CD14-positive monocyte (primary cell): Measurements from ENCODE around the gene BCKDHB. TPM values are rescaled to one million over a fixed set of nuclear protein-coding genes. Genes with fewer than 3 reads are reported as not detected.

Experiments
- DNase-seq, 3 donors: peaks; one replicate each; pipeline ENCODE4 v3.0.0-alpha.2; 2011 to 2022
- H2AFZ ChIP-seq: 2 replicates; pipeline ENCODE4 v1.6.0; 2012; ENCODE audit warnings: mild to moderate bottlenecking, low read depth, low read length, inconsistent platforms; ENCODE audit not compliant: insufficient read depth, poor library complexity, severe bottlenecking
- H3K27ac ChIP-seq, 2 donors: 1 replicate in 1 of 2; 2 replicates in 1 of 2; pipeline ENCODE4 v1.5.1; 2012 to 2013; ENCODE audit warnings: low read length in 2 of 2, control low read depth in 1 of 2, inconsistent platforms in 1 of 2, low read depth in 1 of 2, mild to moderate bottlenecking in 1 of 2
- H3K27me3 ChIP-seq, 2 donors: one replicate each; pipeline versions ENCODE4 v1.6.0 to v1.6.1; 2011 to 2013; ENCODE audit warnings: low read length in 2 of 2; ENCODE audit not compliant: control insufficient read depth in 2 of 2, insufficient read depth in 2 of 2
- H3K36me3 ChIP-seq, 2 donors: replicated peaks in 1 of 2; 1 replicate in 1 of 2; 2 replicates in 1 of 2; pipeline versions ENCODE4 v1.5.1 to v1.6.1; 2012 to 2013; ENCODE audit warnings: low read length in 2 of 2, control low read depth in 1 of 2, inconsistent platforms in 1 of 2, mild to moderate bottlenecking in 1 of 2; ENCODE audit not compliant: insufficient read depth in 2 of 2, control insufficient read depth in 1 of 2
- H3K4me1 ChIP-seq, 2 donors: 1 replicate in 1 of 2; 2 replicates in 1 of 2; pipeline versions ENCODE4 v1.5.1 to v1.6.1; 2012 to 2013; ENCODE audit warnings: low read length in 2 of 2, control low read depth in 1 of 2, inconsistent platforms in 1 of 2, mild to moderate bottlenecking in 1 of 2, moderate library complexity in 1 of 2; ENCODE audit not compliant: insufficient read depth in 2 of 2, control insufficient read depth in 1 of 2
- H3K4me2 ChIP-seq: replicated peaks from 2 replicates; pipeline ENCODE3; 2012; ENCODE audit warnings: low read length, moderate library complexity, mild to moderate bottlenecking; ENCODE audit not compliant: poor library complexity, severe bottlenecking; ENCODE audit errors: extremely low read depth
- H3K4me3 ChIP-seq, 3 experiments: fragments of 200-600 bp in 1 of 3; sonication (generic) in 1 of 3; replicated peaks in 1 of 3; 1 replicate in 2 of 3; 2 replicates in 1 of 3; pipeline ENCODE4 v1.5.1; 2011 to 2013; ENCODE audit warnings: low read length in 3 of 3, mild to moderate bottlenecking in 3 of 3, control low read depth in 2 of 3, low read depth in 2 of 3, inconsistent platforms in 1 of 3, moderate library complexity in 1 of 3
- H3K79me2 ChIP-seq: 2 replicates; pipeline ENCODE4 v1.6.0; 2012; ENCODE audit warnings: mild to moderate bottlenecking, control low read depth, inconsistent platforms, low read length, moderate library complexity; ENCODE audit not compliant: insufficient read depth
- H3K9ac ChIP-seq: 2 replicates; pipeline ENCODE4 v1.6.0; 2017; ENCODE audit warnings: low read length, mild to moderate bottlenecking; ENCODE audit not compliant: insufficient read depth, poor library complexity, severe bottlenecking
- H3K9me3 ChIP-seq, 2 donors: replicated peaks in 1 of 2; 1 replicate in 1 of 2; 2 replicates in 1 of 2; pipeline versions ENCODE4 v1.5.1 to v1.6.1; 2012 to 2013; ENCODE audit warnings: low read length in 2 of 2, control low read depth in 1 of 2; ENCODE audit not compliant: control insufficient read depth in 1 of 2, insufficient read depth in 1 of 2
- H4K20me1 ChIP-seq: 2 replicates; pipeline ENCODE4 v1.6.0; 2012; ENCODE audit warnings: mild to moderate bottlenecking, low read length, control low read depth, moderate library complexity; ENCODE audit not compliant: insufficient read depth
- H3K27ac Mint-ChIP-seq, 7 donors: one replicate each; pipeline ENCODE4 v1.8.0; 2020; ENCODE audit warnings: mild to moderate bottlenecking in 7 of 7, mixed read lengths in 7 of 7, moderate library complexity in 6 of 7, inconsistent platforms in 2 of 7
- H3K27me3 Mint-ChIP-seq, 3 donors: one replicate each; pipeline ENCODE4 v1.8.0; 2021 to 2022; ENCODE audit warnings: low read depth in 3 of 3, mild to moderate bottlenecking in 3 of 3, mixed read lengths in 3 of 3, moderate library complexity in 3 of 3, inconsistent platforms in 1 of 3
- H3K36me3 Mint-ChIP-seq, 2 donors: one replicate each; pipeline ENCODE4 v1.8.0; 2020; ENCODE audit warnings: mixed read lengths in 2 of 2, inconsistent platforms in 1 of 2, mild to moderate bottlenecking in 1 of 2
- H3K4me1 Mint-ChIP-seq: one replicate; pipeline ENCODE4 v1.8.0; 2020; ENCODE audit warnings: mild to moderate bottlenecking, mixed read lengths
- H3K4me3 Mint-ChIP-seq, 2 donors: one replicate each; pipeline ENCODE4 v1.8.0; 2020; ENCODE audit warnings: mild to moderate bottlenecking in 2 of 2, mixed read lengths in 2 of 2, moderate library complexity in 1 of 2
- H3K9me3 Mint-ChIP-seq, 7 donors: one replicate each; pipeline ENCODE4 v1.8.0; 2020 to 2022; ENCODE audit warnings: mixed read lengths in 7 of 7, mild to moderate bottlenecking in 6 of 7, moderate library complexity in 6 of 7, inconsistent platforms in 2 of 7
- CTCF ChIP-seq: fragments of 200-600 bp; IDR thresholded peaks from one replicate; pipeline ENCODE4 v1.8.0; 2022; ENCODE audit warnings: antibody characterized with exemption, mild to moderate bottlenecking
- WGBS: methylation state at CpG from one replicate; pipeline ENCODE4 v1.1.5; 2013; ENCODE audit warnings: missing lambda C conversion rate; ENCODE audit not compliant: insufficient coverage; 5-methylcytosine and 5-hydroxymethylcytosine counted together
- intact Hi-C, 2 donors: fragments of 100-400 bp; cut with micrococcal nuclease; formaldehyde crosslinking; loops; one replicate each; pipeline versions ENCODE4 v1.15.0 to v1.15.1; 2023
- polyA plus RNA-seq, 3 donors: library from polyadenylated mRNA; depleted of rRNA in 1 of 3; unstranded in 2 of 3; stranded (reverse) in 1 of 3; fragments of 300-500 nt in 2 of 3; fragments of >200 nt in 1 of 3; fragmentation: Illumina TruSeq in 2 of 3; gene quantifications; 1 replicate in 2 of 3; 2 replicates in 1 of 3; pipeline ENCODE4 v1.2.3, GENCODE V29; 2012 to 2021

BCKDHB gene
- polyA plus RNA-seq, 3 donors: 1.8 to 4.6 (median 4.0) TPM

GRCh38 chr6:80325742-80326141, 219.3 kb downstream of the BCKDHB start:
- peaks cover 0 to 2% (median 0%) of the 10 kb centered on the region in 7 donors for H3K9me3 Mint-ChIP-seq
- H3K36me3 Mint-ChIP-seq: no peaks in the 10 kb centered on the region
- H3K27ac ChIP-seq: no peak overlapping the region
- H3K4me3 ChIP-seq: no peak overlapping the region
- H3K79me2 ChIP-seq: no peaks in the 10 kb centered on the region
- H3K4me1 Mint-ChIP-seq: no peaks in the 10 kb centered on the region
- no peak overlapping the region for H3K27ac Mint-ChIP-seq
- no peaks in the 10 kb centered on the region for H3K4me1 ChIP-seq
- intact Hi-C loops: no loop called here
- no peaks in the 10 kb centered on the region for H3K9me3 ChIP-seq
- no peak for DNase-seq
- no peak overlapping the region for H3K4me2 ChIP-seq
- no peak overlapping the region for H2AFZ ChIP-seq
- H3K36me3 ChIP-seq: no peaks in the 10 kb centered on the region
- WGBS: no CpG with 5 or more reads among the region's 3 CpGs
- TF ChIP-seq CTCF: no peak
- H3K9ac ChIP-seq: no peak overlapping the region
- H4K20me1 ChIP-seq: no peaks in the 10 kb centered on the region
- no peaks in the 10 kb centered on the region for H3K27me3 ChIP-seq
- no peaks in the 10 kb centered on the region for H3K27me3 Mint-ChIP-seq
- no peak overlapping the region for H3K4me3 Mint-ChIP-seq

GRCh38 chr6:80328652-80329051, 222.2 kb downstream of the BCKDHB start:
- H2AFZ ChIP-seq: no peak overlapping the region
- no peaks in the 10 kb centered on the region for H3K4me1 ChIP-seq
- H3K4me1 Mint-ChIP-seq: no peaks in the 10 kb centered on the region
- no peak overlapping the region for H3K4me3 Mint-ChIP-seq
- intact Hi-C loops: no loop called here
- H3K9ac ChIP-seq: no peak overlapping the region
- H4K20me1 ChIP-seq: no peaks in the 10 kb centered on the region
- no peaks in the 10 kb centered on the region for H3K9me3 Mint-ChIP-seq
- no peaks in the 10 kb centered on the region for H3K79me2 ChIP-seq
- no peaks in the 10 kb centered on the region for H3K27me3 ChIP-seq
- no peaks in the 10 kb centered on the region for H3K27me3 Mint-ChIP-seq
- H3K27ac ChIP-seq: no peak overlapping the region
- H3K9me3 ChIP-seq: no peaks in the 10 kb centered on the region
- no peaks in the 10 kb centered on the region for H3K36me3 Mint-ChIP-seq
- no peak for TF ChIP-seq CTCF
- no peak overlapping the region for H3K4me2 ChIP-seq
- DNase-seq: no peak
- H3K4me3 ChIP-seq: no peak overlapping the region
- no peaks in the 10 kb centered on the region for H3K36me3 ChIP-seq
- WGBS: no CpG with 5 or more reads among the region's 1 CpG
- no peak overlapping the region for H3K27ac Mint-ChIP-seq
